Body of pancreas (tissue), 4 donors: ENCODE results near the gene SIDT1. TPM values are rescaled to one million over a fixed set of nuclear protein-coding genes. Genes with fewer than 3 reads are reported as not detected.
A peak's percentile ranks its signal among the peaks of the same experiment; 100 is the strongest.

Source experiments
- ATAC-seq: fragments of 150-250 bp; one replicate; pipeline ENCODE4 v1.9.1; 2016
- DNase-seq, 4 donors: peaks; one replicate each; pipeline ENCODE4 v3.0.0-alpha.2; 2019
- H3K27ac ChIP-seq, 4 donors: fragments of 200-600 bp; sonication (generic); 1 replicate in 3 of 4; 2 replicates in 1 of 4; pipeline versions ENCODE4 v1.5.1 to v1.6.1; 2016 to 2019; ENCODE audit warnings: mild to moderate bottlenecking in 1 of 4, mixed read lengths in 1 of 4, moderate library complexity in 1 of 4
- H3K27me3 ChIP-seq, 2 donors: fragments of 200-600 bp; sonication (generic); one replicate each; pipeline ENCODE4 v1.6.0; 2016; ENCODE audit warnings: mild to moderate bottlenecking in 1 of 2
- H3K36me3 ChIP-seq, 2 donors: fragments of 200-600 bp; sonication (generic); replicated peaks in 1 of 2; 2 replicates each; pipeline ENCODE4 v1.5.1; 2016; ENCODE audit warnings: low read depth in 2 of 2; ENCODE audit not compliant: insufficient read depth in 1 of 2
- H3K4me1 ChIP-seq: fragments of 200-600 bp; sonication (generic); one replicate; pipeline ENCODE4 v1.6.0; 2016
- H3K4me3 ChIP-seq, 2 donors: fragments of 200-600 bp; sonication (generic); 1 replicate in 1 of 2; 2 replicates in 1 of 2; pipeline ENCODE4 v1.5.1; 2016 to 2019
- H3K9me3 ChIP-seq, 3 donors: fragments of 200-600 bp; sonication (generic); 1 replicate in 2 of 3; 2 replicates in 1 of 3; pipeline ENCODE4 v1.5.1; 2016
- CTCF ChIP-seq, 7 experiments: fragments of 450-650 bp in 4 of 7; fragments of 200-600 bp in 3 of 7; sonication (generic) in 3 of 7; IDR thresholded peaks; one replicate each; pipeline ENCODE4 v1.5.1; 2016 to 2019; ENCODE audit warnings: antibody characterized with exemption in 7 of 7
- POLR2A ChIP-seq, 3 donors: fragments of 450-650 bp; IDR thresholded peaks; one replicate each; pipeline ENCODE4 v1.6.1; 2016; ENCODE audit warnings: antibody characterized with exemption in 3 of 3, mild to moderate bottlenecking in 2 of 3
- WGBS, 2 donors: methylation state at CpG; one replicate each; pipeline ENCODE4 v1.1.5; 2017; 5-methylcytosine and 5-hydroxymethylcytosine counted together
- intact Hi-C: fragments of 100-400 bp; cut with DNase I; formaldehyde crosslinking; loops from one replicate; pipeline ENCODE4 v1.15.1; 2023
- total RNA-seq, 2 donors: library from RNA; depleted of rRNA; stranded (reverse); fragments of >200 nt; gene quantifications; one replicate each; pipeline ENCODE4 v1.1.0, GENCODE V29; 2016

SIDT1 gene
- total RNA-seq, 2 donors from 2014 or later, result 1.6 to 8.8 TPM

GRCh38 chr3:113600418-113601182, 68.2 kb downstream of the SIDT1 start:
- WGBS, 2 donors, result 36 to 38% methylated on average over 2 of the region's 2 CpGs
- intact Hi-C loops, result no loop called here
- no peak for ATAC-seq

GRCh38 chr3:113601240-113601639, 68.9 kb downstream of the SIDT1 start:
- intact Hi-C loops, result no loop called here
- 74% methylated on average over 2 of the region's 2 CpGs for WGBS, 2 donors

More at GRCh38 chr3:113600418-113601182, 68.2 kb downstream of the SIDT1 start:
- H3K9me3 ChIP-seq, result no peaks in the 10 kb centered on the region
- DNase-seq, result peak; percentile 13 to 56 (median 30)
- no peaks in the 10 kb centered on the region for H3K27me3 ChIP-seq
- no peak overlapping the region for H3K4me3 ChIP-seq
- H3K4me1 ChIP-seq, result peaks cover 8% of the 10 kb centered on the region
- H3K27ac ChIP-seq, result no peak overlapping the region
- TF ChIP-seq POLR2A (IDR thresholded peaks at IDR 0.05), result no peak
- no peak for TF ChIP-seq CTCF (IDR thresholded peaks at IDR 0.05)
- no peaks in the 10 kb centered on the region for H3K36me3 ChIP-seq

GRCh38 chr3:113602256-113602655, 69.9 kb downstream of the SIDT1 start:
- 93 to 95% methylated on average over 2 of the region's 2 CpGs for WGBS, 2 donors

More at GRCh38 chr3:113601240-113601639, 68.9 kb downstream of the SIDT1 start:
- ATAC-seq, result no peak
- Histone ChIP-seq H3K4me1 (peaks cover 8% of the 10 kb centered on the region), H3K36me3 (no peaks in the 10 kb centered on the region), H3K9me3 (no peaks in the 10 kb centered on the region), H3K4me3 (no peak overlapping the region), H3K27me3 (no peaks in the 10 kb centered on the region), H3K27ac (no peak overlapping the region)
- no peak for DNase-seq
- TF ChIP-seq CTCF (IDR thresholded peaks at IDR 0.05), result no peak
- no peak for TF ChIP-seq POLR2A (IDR thresholded peaks at IDR 0.05)

GRCh38 chr3:113602836-113603235, 70.5 kb downstream of the SIDT1 start:
- no peak for ATAC-seq
- WGBS, 2 donors, result 91 to 92% methylated on average over 11 of the region's 11 CpGs
- intact Hi-C loops, result no loop called here

More at GRCh38 chr3:113602256-113602655, 69.9 kb downstream of the SIDT1 start:
- Histone ChIP-seq H3K4me1 (peaks cover 8% of the 10 kb centered on the region), H3K27me3 (no peaks in the 10 kb centered on the region), H3K9me3 (no peaks in the 10 kb centered on the region), H3K36me3 (no peaks in the 10 kb centered on the region), H3K4me3 (no peak overlapping the region), H3K27ac (no peak overlapping the region)
- DNase-seq (no peak), ATAC-seq (no peak)
- intact Hi-C loops, result no loop called here
- TF ChIP-seq POLR2A (IDR thresholded peaks at IDR 0.05) (no peak), CTCF (IDR thresholded peaks at IDR 0.05) (no peak)

More at GRCh38 chr3:113602836-113603235, 70.5 kb downstream of the SIDT1 start:
- no peak for DNase-seq
- Histone ChIP-seq H3K4me3 (no peak overlapping the region), H3K27me3 (no peaks in the 10 kb centered on the region), H3K9me3 (no peaks in the 10 kb centered on the region), H3K4me1 (peaks cover 8% of the 10 kb centered on the region), H3K36me3 (no peaks in the 10 kb centered on the region), H3K27ac (no peak overlapping the region)
- no peak for TF ChIP-seq CTCF (IDR thresholded peaks at IDR 0.05)
- no peak for TF ChIP-seq POLR2A (IDR thresholded peaks at IDR 0.05)
